HL-60 (cell line): ENCODE data around the gene LDB2.

Experiments
- GABPA ChIP-seq: IDR thresholded peaks from 2 replicates; pipeline ENCODE4 v1.6.1; 2012; ENCODE audit warnings: low read depth
- POLR2AphosphoS5 ChIP-seq: IDR thresholded peaks from 2 replicates; pipeline ENCODE4 v1.6.1; 2012; ENCODE audit warnings: low read depth
- SPI1 ChIP-seq: IDR thresholded peaks from 2 replicates; pipeline ENCODE4 v1.6.1; 2012; ENCODE audit warnings: low read depth, mild to moderate bottlenecking, borderline replicate concordance
- TF ChIP-seq, protein P1 (sequence below): IDR thresholded peaks from one replicate; pipeline ENCODE4 v1.5.1; 2011; ENCODE audit warnings: low read length, control low read depth, inconsistent platforms; ENCODE audit not compliant: insufficient read depth
- TF ChIP-seq, protein P2 (sequence below): IDR thresholded peaks from 2 replicates; pipeline ENCODE4 v1.6.1; 2012; ENCODE audit warnings: low read depth; ENCODE audit not compliant: insufficient replicate concordance

- TF ChIP-seq, protein P1, sequence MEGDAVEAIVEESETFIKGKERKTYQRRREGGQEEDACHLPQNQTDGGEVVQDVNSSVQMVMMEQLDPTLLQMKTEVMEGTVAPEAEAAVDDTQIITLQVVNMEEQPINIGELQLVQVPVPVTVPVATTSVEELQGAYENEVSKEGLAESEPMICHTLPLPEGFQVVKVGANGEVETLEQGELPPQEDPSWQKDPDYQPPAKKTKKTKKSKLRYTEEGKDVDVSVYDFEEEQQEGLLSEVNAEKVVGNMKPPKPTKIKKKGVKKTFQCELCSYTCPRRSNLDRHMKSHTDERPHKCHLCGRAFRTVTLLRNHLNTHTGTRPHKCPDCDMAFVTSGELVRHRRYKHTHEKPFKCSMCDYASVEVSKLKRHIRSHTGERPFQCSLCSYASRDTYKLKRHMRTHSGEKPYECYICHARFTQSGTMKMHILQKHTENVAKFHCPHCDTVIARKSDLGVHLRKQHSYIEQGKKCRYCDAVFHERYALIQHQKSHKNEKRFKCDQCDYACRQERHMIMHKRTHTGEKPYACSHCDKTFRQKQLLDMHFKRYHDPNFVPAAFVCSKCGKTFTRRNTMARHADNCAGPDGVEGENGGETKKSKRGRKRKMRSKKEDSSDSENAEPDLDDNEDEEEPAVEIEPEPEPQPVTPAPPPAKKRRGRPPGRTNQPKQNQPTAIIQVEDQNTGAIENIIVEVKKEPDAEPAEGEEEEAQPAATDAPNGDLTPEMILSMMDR = no peak
- TF ChIP-seq, protein P2, sequence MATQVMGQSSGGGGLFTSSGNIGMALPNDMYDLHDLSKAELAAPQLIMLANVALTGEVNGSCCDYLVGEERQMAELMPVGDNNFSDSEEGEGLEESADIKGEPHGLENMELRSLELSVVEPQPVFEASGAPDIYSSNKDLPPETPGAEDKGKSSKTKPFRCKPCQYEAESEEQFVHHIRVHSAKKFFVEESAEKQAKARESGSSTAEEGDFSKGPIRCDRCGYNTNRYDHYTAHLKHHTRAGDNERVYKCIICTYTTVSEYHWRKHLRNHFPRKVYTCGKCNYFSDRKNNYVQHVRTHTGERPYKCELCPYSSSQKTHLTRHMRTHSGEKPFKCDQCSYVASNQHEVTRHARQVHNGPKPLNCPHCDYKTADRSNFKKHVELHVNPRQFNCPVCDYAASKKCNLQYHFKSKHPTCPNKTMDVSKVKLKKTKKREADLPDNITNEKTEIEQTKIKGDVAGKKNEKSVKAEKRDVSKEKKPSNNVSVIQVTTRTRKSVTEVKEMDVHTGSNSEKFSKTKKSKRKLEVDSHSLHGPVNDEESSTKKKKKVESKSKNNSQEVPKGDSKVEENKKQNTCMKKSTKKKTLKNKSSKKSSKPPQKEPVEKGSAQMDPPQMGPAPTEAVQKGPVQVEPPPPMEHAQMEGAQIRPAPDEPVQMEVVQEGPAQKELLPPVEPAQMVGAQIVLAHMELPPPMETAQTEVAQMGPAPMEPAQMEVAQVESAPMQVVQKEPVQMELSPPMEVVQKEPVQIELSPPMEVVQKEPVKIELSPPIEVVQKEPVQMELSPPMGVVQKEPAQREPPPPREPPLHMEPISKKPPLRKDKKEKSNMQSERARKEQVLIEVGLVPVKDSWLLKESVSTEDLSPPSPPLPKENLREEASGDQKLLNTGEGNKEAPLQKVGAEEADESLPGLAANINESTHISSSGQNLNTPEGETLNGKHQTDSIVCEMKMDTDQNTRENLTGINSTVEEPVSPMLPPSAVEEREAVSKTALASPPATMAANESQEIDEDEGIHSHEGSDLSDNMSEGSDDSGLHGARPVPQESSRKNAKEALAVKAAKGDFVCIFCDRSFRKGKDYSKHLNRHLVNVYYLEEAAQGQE = no peak
- TF ChIP-seq POLR2AphosphoS5 = no peak
- no peak for TF ChIP-seq SPI1
- TF ChIP-seq GABPA = no peak
Measured at GRCh38 chr4:16814361-16814760, 84.1 kb downstream of the LDB2 start.
